Measurements from ENCODE around the gene KDM4B. TPM values are rescaled to one million over a fixed set of nuclear protein-coding genes. Genes with fewer than 3 reads are reported as not detected.

The KDM4B gene
- total and polyA plus RNA-seq, 3 donors from 2014 or later = 33.3 to 72.7 (median 67.7) TPM

DNA sequence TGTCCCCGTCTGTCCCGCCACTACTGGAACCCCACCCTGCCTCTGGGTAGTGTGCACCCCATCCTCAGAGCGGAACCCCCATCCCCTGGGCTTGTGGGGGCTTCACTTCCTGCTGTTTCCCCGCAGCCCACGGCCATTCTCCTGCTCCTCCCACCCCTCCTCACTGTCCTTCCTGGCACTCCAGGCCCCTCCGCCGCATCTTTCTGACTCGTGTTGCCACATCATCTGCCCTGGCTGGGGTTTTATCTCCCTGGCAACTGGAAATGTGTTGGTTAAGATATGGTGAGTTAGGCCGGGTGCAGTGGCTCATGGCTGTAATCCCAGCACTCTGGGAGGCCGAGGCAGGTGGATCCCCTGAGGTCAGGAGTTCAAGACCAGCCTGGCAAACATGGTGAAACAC is 37.3 kb downstream of the KDM4B start:
- Histone ChIP-seq H3K4me3 (no peak overlapping the region), H3K27ac (no peak overlapping the region), H3K36me3 (ENCODE audit: low read depth, missing control alignments) (no peaks in the 10 kb centered on the region), H3K4me1 (no peaks in the 10 kb centered on the region), H3K27me3 (no peaks in the 10 kb centered on the region), H3K9me3 (no peaks in the 10 kb centered on the region)
- no peak for DNase-seq
- 57 to 72% methylated on average over 10 of the region's 10 CpGs for WGBS, 2 donors
- TF ChIP-seq, protein P1, sequence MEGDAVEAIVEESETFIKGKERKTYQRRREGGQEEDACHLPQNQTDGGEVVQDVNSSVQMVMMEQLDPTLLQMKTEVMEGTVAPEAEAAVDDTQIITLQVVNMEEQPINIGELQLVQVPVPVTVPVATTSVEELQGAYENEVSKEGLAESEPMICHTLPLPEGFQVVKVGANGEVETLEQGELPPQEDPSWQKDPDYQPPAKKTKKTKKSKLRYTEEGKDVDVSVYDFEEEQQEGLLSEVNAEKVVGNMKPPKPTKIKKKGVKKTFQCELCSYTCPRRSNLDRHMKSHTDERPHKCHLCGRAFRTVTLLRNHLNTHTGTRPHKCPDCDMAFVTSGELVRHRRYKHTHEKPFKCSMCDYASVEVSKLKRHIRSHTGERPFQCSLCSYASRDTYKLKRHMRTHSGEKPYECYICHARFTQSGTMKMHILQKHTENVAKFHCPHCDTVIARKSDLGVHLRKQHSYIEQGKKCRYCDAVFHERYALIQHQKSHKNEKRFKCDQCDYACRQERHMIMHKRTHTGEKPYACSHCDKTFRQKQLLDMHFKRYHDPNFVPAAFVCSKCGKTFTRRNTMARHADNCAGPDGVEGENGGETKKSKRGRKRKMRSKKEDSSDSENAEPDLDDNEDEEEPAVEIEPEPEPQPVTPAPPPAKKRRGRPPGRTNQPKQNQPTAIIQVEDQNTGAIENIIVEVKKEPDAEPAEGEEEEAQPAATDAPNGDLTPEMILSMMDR (IDR thresholded peaks at IDR 0.05) = no peak
- no peak for TF ChIP-seq POLR2A (IDR thresholded peaks at IDR 0.05)
- intact Hi-C loops (cut with DNase I; ENCODE audit: low total_unique reads) = no loop called here

DNA sequence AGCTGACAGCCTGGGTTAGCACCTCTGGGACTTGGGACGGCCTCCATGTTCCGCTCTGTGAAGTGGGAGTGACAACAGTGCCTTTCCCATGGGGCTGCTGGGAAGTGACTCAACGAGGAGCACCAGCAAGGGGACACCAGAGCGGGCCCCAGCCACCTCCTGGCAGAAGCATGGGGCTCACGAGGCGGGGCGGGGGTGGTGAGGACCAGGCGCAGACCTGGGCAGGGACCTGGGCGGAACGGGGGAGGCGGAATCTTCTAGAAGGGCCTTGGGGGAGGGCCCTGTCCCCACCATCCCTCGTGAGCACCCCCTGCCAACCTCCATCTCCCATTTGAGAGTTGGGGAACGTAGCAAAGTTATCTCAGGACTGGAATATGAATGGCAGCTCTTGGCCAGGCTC is 37.9 kb downstream of the KDM4B start:
- Histone ChIP-seq H3K36me3 (ENCODE audit: low read depth, missing control alignments) (no peaks in the 10 kb centered on the region), H3K4me1 (no peaks in the 10 kb centered on the region), H3K27me3 (no peaks in the 10 kb centered on the region), H3K27ac (no peak overlapping the region), H3K9me3 (no peaks in the 10 kb centered on the region), H3K4me3 (no peak overlapping the region)
- no peak for DNase-seq
- TF ChIP-seq POLR2A (IDR thresholded peaks at IDR 0.05) = no peak
- TF ChIP-seq, protein P1 (IDR thresholded peaks at IDR 0.05) = no peak
- WGBS, 2 donors = 94 to 97% methylated on average over 13 of the region's 13 CpGs
- intact Hi-C loops (cut with DNase I; ENCODE audit: low total_unique reads) = no loop called here

DNA sequence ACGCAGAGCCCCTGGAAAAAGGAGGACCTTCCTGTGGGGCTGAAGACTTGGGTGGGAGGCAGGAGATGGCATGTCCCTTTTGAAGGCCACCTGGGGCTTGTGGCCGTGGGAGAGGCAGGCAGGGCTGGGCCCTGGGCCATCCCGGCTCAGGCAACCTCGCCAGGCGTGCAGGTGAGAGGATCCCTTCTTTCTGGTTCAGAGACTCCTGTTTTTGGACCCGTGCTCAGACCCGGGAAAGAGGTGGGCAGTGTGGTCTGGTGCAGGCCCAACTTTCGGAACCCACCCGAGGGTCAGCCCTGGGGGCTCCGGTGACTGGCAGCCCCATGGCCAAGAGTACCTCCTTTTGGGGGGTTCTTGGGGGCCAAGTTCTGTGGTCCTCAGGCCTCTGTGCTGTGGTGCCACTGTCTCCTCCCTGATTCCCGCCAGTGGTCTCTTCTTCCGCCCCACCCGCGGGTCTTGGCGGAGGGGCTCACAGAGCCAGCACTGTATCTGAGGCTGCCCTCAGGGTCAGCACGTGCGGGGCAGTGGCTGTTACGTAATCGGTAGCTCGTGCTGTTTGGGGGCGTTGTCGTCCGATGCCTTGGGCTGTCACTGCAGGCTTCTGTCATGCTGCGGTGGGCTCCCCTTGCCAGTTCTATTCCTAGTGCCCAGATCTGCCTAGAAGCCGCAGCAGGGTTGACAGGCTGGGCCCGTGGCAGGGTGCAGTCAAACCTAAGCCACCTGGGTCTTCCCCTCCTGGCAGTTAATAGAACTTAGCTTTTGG is 42.7 kb downstream of the KDM4B start:
- no peak for TF ChIP-seq POLR2A (IDR thresholded peaks at IDR 0.05)
- TF ChIP-seq, protein P1 (IDR thresholded peaks at IDR 0.05) = no peak
- Histone ChIP-seq H3K4me3 (no peak overlapping the region), H3K27ac (no peak overlapping the region), H3K36me3 (ENCODE audit: low read depth, missing control alignments) (no peaks in the 10 kb centered on the region), H3K9me3 (no peaks in the 10 kb centered on the region), H3K27me3 (no peaks in the 10 kb centered on the region), H3K4me1 (peaks cover 13% of the 10 kb centered on the region)
- intact Hi-C loops (cut with DNase I; ENCODE audit: low total_unique reads) = no loop called here
- DNase-seq = no peak
- 69 to 84% methylated on average over 2 to 26 of the region's 26 CpGs for WGBS, 2 donors

DNA sequence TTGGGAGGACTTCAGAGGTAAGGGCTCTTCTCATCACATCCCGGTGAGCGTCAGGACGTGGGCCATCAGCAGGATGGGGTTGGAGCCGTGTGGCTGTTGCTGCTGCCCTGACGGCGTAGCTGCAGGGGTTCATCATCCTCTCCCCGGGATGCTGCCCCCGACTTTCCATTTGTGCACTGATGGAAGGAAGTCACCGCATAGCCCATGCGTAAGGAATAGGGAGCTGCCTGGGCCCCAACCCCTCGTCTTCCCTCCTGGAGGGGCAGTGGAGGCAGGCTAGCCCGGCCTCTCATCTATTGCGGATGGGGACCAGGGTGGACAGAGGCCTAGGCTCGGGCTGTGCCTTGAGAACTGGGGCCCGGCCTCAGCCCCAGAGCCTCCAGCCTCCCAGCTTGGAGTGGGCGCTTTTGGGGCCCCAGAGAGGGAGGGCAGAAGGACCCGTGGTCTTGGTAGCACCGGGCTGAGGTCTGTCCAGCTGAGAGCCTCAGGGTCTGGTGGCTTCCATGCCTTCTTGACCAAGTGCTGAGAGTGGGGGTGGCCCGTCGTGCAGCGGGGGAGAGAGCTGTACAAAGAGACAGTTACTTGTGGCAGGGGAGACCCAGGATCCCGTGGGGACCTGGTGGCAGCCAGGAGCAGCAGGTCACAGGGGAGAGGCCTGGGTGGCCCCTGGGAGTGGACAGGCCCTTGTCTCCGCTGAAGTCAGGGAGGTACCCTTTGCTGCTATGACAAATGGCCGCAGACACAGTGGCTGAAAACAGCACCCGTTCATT is 44.0 kb downstream of the KDM4B start:
- TF ChIP-seq, protein P1 (IDR thresholded peaks at IDR 0.05) = no peak
- no peak for TF ChIP-seq POLR2A (IDR thresholded peaks at IDR 0.05)
- DNase-seq = no peak
- H3K36me3 ChIP-seq (ENCODE audit: low read depth, missing control alignments) = no peaks in the 10 kb centered on the region
- no peaks in the 10 kb centered on the region for H3K27me3 ChIP-seq
- H3K27ac ChIP-seq = peak overlapping the region; percentile 55 to 64
- 91 to 92% methylated on average over 18 to 22 of the region's 25 CpGs for WGBS, 2 donors
- H3K4me3 ChIP-seq = no peak overlapping the region
- no peaks in the 10 kb centered on the region for H3K9me3 ChIP-seq
- intact Hi-C loops (cut with DNase I; ENCODE audit: low total_unique reads) = no loop called here
- peaks cover 13% of the 10 kb centered on the region for H3K4me1 ChIP-seq
